Measurements from ENCODE around the gene CAPN11. TPM values are rescaled to one million over a fixed set of nuclear protein-coding genes. Genes with fewer than 3 reads are reported as not detected.

CAPN11 gene
- polyA plus RNA-seq = 1 to 10 TPM in 2 of 3 donors, under 1 TPM in 1; 0.24 to 2.5 (median 2.0) TPM

GRCh38 chr6:44158770-44159228 lies at the start of gene CAPN11:
TSS of gene CAPN11 (plus strand) at chr6:44158820. CDS start at chr6:44158849, 29 bp downstream.
- 77 to 98% (median 87%) methylated on average over 5 of the region's 5 CpGs for WGBS, 3 donors
- H3K27ac ChIP-seq (ENCODE audit: low read depth, low read length) = no peak within 1 kb of the TSS

- 79 to 92% (median 91%) methylated on average over 10 of the region's 10 CpGs for WGBS, 3 donors
- H3K27ac ChIP-seq (ENCODE audit: low read depth, low read length) = no peak overlapping the region
Observed at GRCh38 chr6:44109212-44109611, 49.4 kb upstream of the CAPN11 start.

- H3K27ac ChIP-seq (ENCODE audit: low read depth, low read length) = no peak overlapping the region
- 85 to 94% (median 93%) methylated on average over 6 of the region's 6 CpGs for WGBS, 3 donors
Observed at GRCh38 chr6:44110005-44110676, 48.5 kb upstream of the CAPN11 start.

- no peak overlapping the region for H3K27ac ChIP-seq (ENCODE audit: low read depth, low read length)
- 93 to 97% (median 95%) methylated on average over 3 of the region's 3 CpGs for WGBS, 3 donors
Observed at GRCh38 chr6:44110966-44111365, 47.7 kb upstream of the CAPN11 start.

GRCh38 chr6:44111434-44112417 lies 46.9 kb upstream of the CAPN11 start:
- WGBS, 3 donors = 61 to 81% (median 70%) methylated on average over 6 of the region's 6 CpGs
- no peak overlapping the region for H3K27ac ChIP-seq (ENCODE audit: low read depth, low read length)

GRCh38 chr6:44113414-44113813 lies 45.2 kb upstream of the CAPN11 start:
- WGBS, 3 donors = 55 to 67% (median 60%) methylated on average over 3 of the region's 3 CpGs
- H3K27ac ChIP-seq (ENCODE audit: low read depth, low read length) = no peak overlapping the region

GRCh38 chr6:44115866-44116265 lies 42.8 kb upstream of the CAPN11 start:
- H3K27ac ChIP-seq (ENCODE audit: low read depth, low read length) = no peak overlapping the region
- WGBS, 3 donors = 69 to 81% (median 75%) methylated on average over 5 of the region's 5 CpGs

GRCh38 chr6:44116641-44117382 lies 41.8 kb upstream of the CAPN11 start:
- no peak overlapping the region for H3K27ac ChIP-seq (ENCODE audit: low read depth, low read length)
- 44 to 55% (median 53%) methylated on average over 4 of the region's 4 CpGs for WGBS, 3 donors

GRCh38 chr6:44117397-44118128 lies 41.1 kb upstream of the CAPN11 start:
- 62 to 86% (median 83%) methylated on average over 6 of the region's 6 CpGs for WGBS, 3 donors
- H3K27ac ChIP-seq (ENCODE audit: low read depth, low read length) = no peak overlapping the region

- WGBS, 3 donors = 30 to 57% (median 56%) methylated on average over 5 of the region's 5 CpGs
Observed at GRCh38 chr6:44119704-44120262, 38.8 kb upstream of the CAPN11 start.

GRCh38 chr6:44120692-44121443 lies 37.8 kb upstream of the CAPN11 start:
- no peak overlapping the region for H3K27ac ChIP-seq (ENCODE audit: low read depth, low read length)
- WGBS, 3 donors = 54 to 78% (median 75%) methylated on average over 4 of the region's 4 CpGs

More at GRCh38 chr6:44119704-44120262, 38.8 kb upstream of the CAPN11 start:
- H3K27ac ChIP-seq (ENCODE audit: low read depth, low read length) = no peak overlapping the region

- no peak overlapping the region for H3K27ac ChIP-seq (ENCODE audit: low read depth, low read length)
Observed at GRCh38 chr6:44122801-44123200, 35.8 kb upstream of the CAPN11 start.

GRCh38 chr6:44123544-44123943 lies 35.1 kb upstream of the CAPN11 start:
- no peak overlapping the region for H3K27ac ChIP-seq (ENCODE audit: low read depth, low read length)
- 88 to 90% (median 90%) methylated on average over 2 of the region's 2 CpGs for WGBS, 3 donors

More at GRCh38 chr6:44122801-44123200, 35.8 kb upstream of the CAPN11 start:
- WGBS, 3 donors = 25 to 52% (median 36%) methylated on average over 1 of the region's 1 CpG

GRCh38 chr6:44126320-44127149 lies 32.1 kb upstream of the CAPN11 start:
- WGBS, 3 donors = 1 to 2% (median 2%) methylated on average over 29 to 31 of the region's 31 CpGs
- no peak overlapping the region for H3K27ac ChIP-seq (ENCODE audit: low read depth, low read length)

- WGBS, 3 donors = 0 to 1% (median 0%) methylated on average over 32 to 73 of the region's 80 CpGs
- no peak within 1 kb of the TSS for H3K27ac ChIP-seq (ENCODE audit: low read depth, low read length)
Observed at GRCh38 chr6:44127186-44128019, 31.2 kb upstream of the CAPN11 start, which contains the start of the genes MRPL14 and TMEM63B. TSS of gene MRPL14 (minus strand) at chr6:44127452. CDS start at chr6:44116611, 10,841 bp downstream. TSS of gene TMEM63B (plus strand) at chr6:44127554. CDS start at chr6:44134585, 7,031 bp downstream.

Data from adipose tissue (tissue), 3 donors.